ENCODE data around the gene ANXA11. TPM values are rescaled to one million over a fixed set of nuclear protein-coding genes. Genes with fewer than 3 reads are reported as not detected.

Gene ANXA11
- total and polyA plus RNA-seq, 9 of the 15 experiments (the other 6 are each of a cell fraction or from before 2014, with no cell fraction given): 43.6 to 212 (median 109) TPM

- TF ChIP-seq CHD1 (IDR thresholded peaks at IDR 0.05; ENCODE audit: low read length): no peak
- TF ChIP-seq KDM4B (IDR thresholded peaks at IDR 0.05; ENCODE audit: borderline replicate concordance in 2 of 2, low read depth in 1 of 2): no peak
- no peak for TF ChIP-seq POLR3G (IDR thresholded peaks at IDR 0.05; ENCODE audit: extremely low read depth, insufficient read length, insufficient replicate concordance)
- no peak for TF ChIP-seq RNF2 (IDR thresholded peaks at IDR 0.05)
- TF ChIP-seq ZNF830 (CRISPR knock-in tag; IDR thresholded peaks at IDR 0.05): no peak
- no peak for TF ChIP-seq CTCF (IDR thresholded peaks at IDR 0.05 in 2 of 3, conservative IDR thresholded peaks at IDR 0.05 in 1 of 3; ENCODE audit: insufficient read depth in 2 of 3, low read depth in 1 of 3, low read length in 3 of 3)
- TF ChIP-seq ATF4 (CRISPR knock-in tag; IDR thresholded peaks at IDR 0.05): no peak
- TF ChIP-seq CHD7 (IDR thresholded peaks at IDR 0.05; ENCODE audit: low read depth, low read length): no peak
- no peak for TF ChIP-seq ZNF644 (tag; IDR thresholded peaks at IDR 0.05; ENCODE audit: low read depth)
- no peak for TF ChIP-seq KAT2B (IDR thresholded peaks at IDR 0.05; ENCODE audit: low read depth, low read length)
- TF ChIP-seq ETV5 (CRISPR knock-in tag; IDR thresholded peaks at IDR 0.05; ENCODE audit: low read depth): no peak
These were observed 35.3 kb downstream of the ANXA11 start (continued) for GRCh38 chr10:80170026-80170425.

All from K562 (cell line).